IMR-90 (cell line): ENCODE results near the gene PLCH1. TPM values are rescaled to one million over a fixed set of nuclear protein-coding genes. Genes with fewer than 3 reads are reported as not detected.

ENCODE experiments used
- ATAC-seq: fragments of 200-7000 bp; cut with Tn5 transposase; 2 replicates; pipeline ENCODE4 v1.9.1; 2020; ENCODE audit warnings: low read depth, mild to moderate bottlenecking, moderate library complexity
- BruUV-seq: library from RNA; stranded (reverse); fragments of 400-500 nt; replicated peaks from 2 replicates; lab custom pipeline; 2021; lab: Mats Ljungman, UMichigan
- CTCF ChIA-PET: fragments of 300-600 bp; formaldehyde crosslinking; extraction: SDS; loops from one replicate; lab custom pipeline; 2021; ENCODE audit warnings: antibody characterized with exemption; lab: Yijun Ruan, JAX
- POLR2A ChIA-PET: fragments of 300-600 bp; sonication (Branson Sonifier 250); formaldehyde crosslinking; loops from one replicate; lab custom pipeline; 2022; ENCODE audit warnings: antibody characterized with exemption; ENCODE audit not compliant: unreplicated experiment; lab: Charles Lee
- DNase-seq: peaks from one replicate; pipeline ENCODE4 v3.0.0; 2013
- H2AFZ ChIP-seq: replicated peaks from 2 replicates; pipeline ENCODE3; 2013; ENCODE audit warnings: low read length, mild to moderate bottlenecking; ENCODE audit not compliant: poor library complexity
- H2AK5ac ChIP-seq: 2 replicates; pipeline ENCODE4 v1.6.1; 2013; ENCODE audit warnings: low read depth, low read length, inconsistent platforms
- H2AK9ac ChIP-seq: replicated peaks from 2 replicates; pipeline ENCODE3; 2013; ENCODE audit warnings: mild to moderate bottlenecking, low read depth, low read length, moderate library complexity; ENCODE audit not compliant: poor library complexity
- H2BK120ac ChIP-seq: 2 replicates; pipeline ENCODE4 v1.6.1; 2013; ENCODE audit warnings: low read depth, low read length, inconsistent platforms
- H2BK15ac ChIP-seq: 3 replicates; pipeline ENCODE4 v1.6.1; 2013; ENCODE audit warnings: low read depth, low read length, inconsistent platforms
- H2BK20ac ChIP-seq: 2 replicates; pipeline ENCODE4 v1.6.1; 2013; ENCODE audit warnings: low read depth, mild to moderate bottlenecking, inconsistent platforms, low read length, moderate library complexity
- H2BK5ac ChIP-seq: 2 replicates; pipeline ENCODE4 v1.6.1; 2013; ENCODE audit warnings: mild to moderate bottlenecking, low read depth, low read length, inconsistent platforms; ENCODE audit not compliant: poor library complexity, severe bottlenecking
- H3K14ac ChIP-seq: replicated peaks from 2 replicates; pipeline ENCODE4 v1.6.1; 2013; ENCODE audit warnings: low read depth, low read length, inconsistent platforms
- H3K18ac ChIP-seq: 2 replicates; pipeline ENCODE4 v1.6.1; 2013; ENCODE audit warnings: low read depth, low read length, control low read depth
- H3K23ac ChIP-seq: 2 replicates; pipeline ENCODE4 v1.6.1; 2013; ENCODE audit warnings: low read depth, low read length, inconsistent platforms
- H3K27ac ChIP-seq: 2 replicates; pipeline ENCODE4 v1.5.1; 2013; ENCODE audit warnings: mild to moderate bottlenecking, control low read depth, low read length; ENCODE audit not compliant: insufficient read depth
- H3K27me3 ChIP-seq: 2 replicates; pipeline ENCODE4 v1.6.1; 2013; ENCODE audit warnings: low read length; ENCODE audit not compliant: control insufficient read depth, insufficient read depth
- H3K36me3 ChIP-seq: 2 replicates; pipeline ENCODE4 v1.6.1; 2013; ENCODE audit warnings: low read length, mixed read lengths; ENCODE audit not compliant: control insufficient read depth, insufficient read depth
- H3K4ac ChIP-seq: 2 replicates; pipeline ENCODE4 v1.6.1; 2013; ENCODE audit warnings: low read depth, low read length, inconsistent platforms
- H3K4me1 ChIP-seq: 2 replicates; pipeline ENCODE4 v1.6.1; 2013; ENCODE audit warnings: low read length, mixed read lengths; ENCODE audit not compliant: control insufficient read depth, insufficient read depth
- H3K4me2 ChIP-seq: 2 replicates; pipeline ENCODE4 v1.6.1; 2013; ENCODE audit warnings: low read depth, mild to moderate bottlenecking, control low read depth, low read length, moderate library complexity
- H3K4me3 ChIP-seq: 2 replicates; pipeline ENCODE4 v1.5.1; 2013; ENCODE audit warnings: low read depth, mild to moderate bottlenecking, control low read depth, low read length, moderate library complexity; ENCODE audit not compliant: insufficient read depth
- H3K56ac ChIP-seq: 2 replicates; pipeline ENCODE4 v1.6.1; 2013; ENCODE audit warnings: low read length, inconsistent platforms; ENCODE audit not compliant: insufficient read depth; ENCODE audit errors: extremely low read depth
- H3K79me1 ChIP-seq, 2 experiments: 2 replicates each; pipeline ENCODE4 v1.6.1; 2013; ENCODE audit warnings: low read length in 2 of 2, inconsistent platforms in 1 of 2, low read depth in 1 of 2
- H3K9ac ChIP-seq: 2 replicates; pipeline ENCODE4 v1.6.1; 2013; ENCODE audit warnings: low read depth, low read length, control low read depth
- H3K9me1 ChIP-seq: 2 replicates; pipeline ENCODE4 v1.6.1; 2013; ENCODE audit warnings: low read length, inconsistent platforms; ENCODE audit not compliant: insufficient read depth
- H3K9me3 ChIP-seq: 2 replicates; pipeline ENCODE4 v1.6.1; 2013; ENCODE audit warnings: low read length; ENCODE audit not compliant: control insufficient read depth, insufficient read depth
- H4K20me1 ChIP-seq: 2 replicates; pipeline ENCODE4 v1.6.1; 2013; ENCODE audit warnings: low read length, inconsistent platforms; ENCODE audit not compliant: insufficient read depth
- H4K5ac ChIP-seq: 2 replicates; pipeline ENCODE4 v1.6.1; 2013; ENCODE audit warnings: mild to moderate bottlenecking, low read depth, low read length, control low read depth
- H4K8ac ChIP-seq, 2 experiments: 2 replicates each; pipeline ENCODE4 v1.6.1; 2013; ENCODE audit warnings: low read depth in 2 of 2, low read length in 2 of 2, control low read depth in 1 of 2, inconsistent platforms in 1 of 2
- H4K91ac ChIP-seq: 2 replicates; pipeline ENCODE4 v1.6.1; 2013; ENCODE audit warnings: low read depth, low read length, inconsistent platforms; ENCODE audit not compliant: insufficient read depth
- CHD1 ChIP-seq: IDR thresholded peaks from 2 replicates; pipeline ENCODE4 v1.6.1; 2012; ENCODE audit warnings: low read depth, low read length, improper control_type of control experiment
- MAFK ChIP-seq: IDR thresholded peaks from 2 replicates; pipeline ENCODE4 v1.6.1; 2012; ENCODE audit warnings: low read depth, low read length, improper control_type of control experiment
- MAZ ChIP-seq: IDR thresholded peaks from 2 replicates; pipeline ENCODE4 v1.6.1; 2012; ENCODE audit warnings: low read depth, mild to moderate bottlenecking, low read length, improper control_type of control experiment, moderate library complexity, borderline replicate concordance
- SMC3 ChIP-seq: fragments of 150-350 bp; IDR thresholded peaks from 2 replicates; pipeline ENCODE4 v1.6.1; 2016; ENCODE audit warnings: low read depth, mild to moderate bottlenecking, antibody characterized with exemption, low read length, moderate library complexity
- WGBS, 2 experiments: methylation state at CpG; one replicate each; pipeline versions ENCODE4 v1.1.5 to v1.1.7; 2013; ENCODE audit warnings: missing lambda C conversion rate in 2 of 2; ENCODE audit not compliant: insufficient read length in 1 of 2; ENCODE audit errors: extremely low coverage in 2 of 2; 5-methylcytosine and 5-hydroxymethylcytosine counted together
- dilution Hi-C: fragments of 300-500 bp; cut with HindIII; formaldehyde crosslinking; loops from one replicate; pipeline ENCODE4 v1.14.3; 2018; ENCODE audit warnings: low sequenced_read_pairs; ENCODE audit not compliant: unreplicated experiment
- in situ Hi-C: fragments of 300-500 bp; cut with MboI; formaldehyde crosslinking; loops from 3 replicates; pipeline ENCODE4 v1.14.3; 2019; ENCODE audit warnings: low sequenced_read_pairs, inconsistent platforms, mixed read lengths
- intact Hi-C: fragments of 100-400 bp; cut with micrococcal nuclease; formaldehyde crosslinking; loops from 2 replicates; pipeline ENCODE4 v1.10.0; 2022
- polyA plus RNA-seq, 3 experiments: library from polyadenylated mRNA; depleted of rRNA; stranded (reverse); fragments of >200 nt; gene quantifications; 2 replicates each; pipeline ENCODE4 v1.2.3, GENCODE V29; 2012; ENCODE audit warnings: low replicate concordance in 1 of 3
- total RNA-seq: library from RNA; depleted of rRNA; stranded (reverse); fragments of >200 nt; gene quantifications from 2 replicates; pipeline ENCODE4 v1.2.3, GENCODE V29; 2012

PLCH1 gene
- total and polyA plus RNA-seq, 2 of the 4 experiments (the other 2 are of a cell fraction) = not detected

DNA sequence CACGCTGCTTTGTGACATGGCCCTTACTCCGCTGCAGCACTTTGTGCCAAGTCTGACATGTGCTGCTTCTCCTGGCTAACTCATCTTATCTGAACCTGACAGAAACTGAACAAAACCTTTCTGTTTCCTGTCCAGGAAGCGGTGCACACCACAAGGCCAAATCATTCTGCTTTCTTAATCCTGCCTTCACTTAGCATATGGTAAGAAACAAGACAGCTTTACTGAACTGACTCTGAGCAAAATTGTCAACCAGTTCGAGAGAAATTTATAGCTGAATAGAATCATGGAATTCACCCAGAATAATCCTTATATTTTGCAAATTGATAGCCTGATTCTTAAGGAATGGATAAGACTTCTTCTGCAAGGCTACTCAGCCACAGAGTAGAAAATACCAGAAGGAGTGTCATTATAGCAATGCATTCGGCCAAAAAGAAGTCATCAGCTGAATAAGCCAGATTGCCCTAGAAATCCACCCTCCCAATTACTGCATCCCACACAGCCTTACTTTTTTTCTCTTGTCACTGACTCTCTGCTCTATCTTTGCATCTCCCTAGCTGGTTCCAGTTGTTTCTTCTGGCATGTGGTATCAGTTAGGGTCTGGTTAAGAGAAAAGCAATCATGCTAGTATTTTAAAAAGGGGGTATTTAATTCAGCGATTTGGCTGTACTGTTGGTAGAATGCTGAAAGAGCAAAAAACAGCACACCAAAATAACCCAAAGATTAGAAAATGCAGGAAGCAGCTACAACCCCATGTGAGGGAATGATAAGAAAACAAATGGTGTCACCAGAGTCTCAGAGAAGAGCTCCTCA lies 409.8 kb downstream of the PLCH1 start:
- in situ Hi-C loops = loop anchor here (25.0 kb wide), 1 partner anchor 773 kb away; no protein-coding TSS in a partner anchor

More for the DNA sequence above, 409.8 kb downstream of the PLCH1 start:
- no peak overlapping the region for H3K14ac ChIP-seq
- peaks cover 1% of the 10 kb centered on the region; the same call in 1 of the 2 replicates for H3K27me3 ChIP-seq
- no peak overlapping the region for H3K18ac ChIP-seq
- no peak overlapping the region for H2AK9ac ChIP-seq
- TF ChIP-seq MAZ (no peak), CHD1 (no peak), MAFK (no peak), SMC3 (no peak)
- no peak overlapping the region for H4K91ac ChIP-seq
- no peak overlapping the region for H3K27ac ChIP-seq
- no peak overlapping the region for H2AFZ ChIP-seq
- no peak overlapping the region for H2BK120ac ChIP-seq
- no peak overlapping the region for H3K23ac ChIP-seq
- H2AK5ac ChIP-seq = no peak overlapping the region
- no peak overlapping the region for H2BK20ac ChIP-seq
- ATAC-seq = no peak
- CTCF ChIA-PET = interaction anchor here (1.2 kb wide), 1 partner anchor 577 kb away, joined by 3 read pairs; no protein-coding TSS in a partner anchor
- no peak overlapping the region for H3K4me3 ChIP-seq
- no peaks in the 10 kb centered on the region for H3K4me1 ChIP-seq
- BruUV-seq = no TSS peak
- H4K5ac ChIP-seq = no peak overlapping the region
- DNase-seq = no peak
- POLR2A ChIA-PET = no interaction called here
- H3K79me1 ChIP-seq = no peaks in the 10 kb centered on the region
- H3K9me3 ChIP-seq = no peaks in the 10 kb centered on the region
- H3K9ac ChIP-seq = no peak overlapping the region
- 80% methylated on average over 1 of the region's 6 CpGs; no CpG with 5 or more reads in 1 of the 2 experiments for WGBS, 2 experiments
- H3K4me2 ChIP-seq = no peak overlapping the region
- H3K9me1 ChIP-seq = no peaks in the 10 kb centered on the region
- intact Hi-C loops (no loop called here), dilution Hi-C loops (no loop called here)
- no peak overlapping the region for H3K4ac ChIP-seq
- no peak overlapping the region for H2BK15ac ChIP-seq
- no peak overlapping the region for H4K8ac ChIP-seq
- no peak overlapping the region for H3K56ac ChIP-seq
- H2BK5ac ChIP-seq = no peak overlapping the region
- no peaks in the 10 kb centered on the region for H4K20me1 ChIP-seq
- no peaks in the 10 kb centered on the region for H3K36me3 ChIP-seq
